HS-5 (cell line): Measurements from ENCODE around the gene SLIT3.
A peak's percentile ranks its signal among the peaks of the same experiment; 100 is the strongest.
"Not testable (repeated sequence)": the region's sequence is repeated elsewhere in the genome, so short reads cannot be mapped to it uniquely, and the experiment has no call there.

Experiments
- DNase-seq: peaks from one replicate; pipeline ENCODE4 v3.0.0-alpha.2; 2012; ENCODE audit warnings: low read depth

The SLIT3 gene

GRCh38 chr5:169219351-169219750 lies 81.6 kb downstream of the SLIT3 start:
- no peak for DNase-seq

- no peak for DNase-seq
These were observed 82.1 kb downstream of the SLIT3 start for GRCh38 chr5:169218861-169219260.

DNA sequence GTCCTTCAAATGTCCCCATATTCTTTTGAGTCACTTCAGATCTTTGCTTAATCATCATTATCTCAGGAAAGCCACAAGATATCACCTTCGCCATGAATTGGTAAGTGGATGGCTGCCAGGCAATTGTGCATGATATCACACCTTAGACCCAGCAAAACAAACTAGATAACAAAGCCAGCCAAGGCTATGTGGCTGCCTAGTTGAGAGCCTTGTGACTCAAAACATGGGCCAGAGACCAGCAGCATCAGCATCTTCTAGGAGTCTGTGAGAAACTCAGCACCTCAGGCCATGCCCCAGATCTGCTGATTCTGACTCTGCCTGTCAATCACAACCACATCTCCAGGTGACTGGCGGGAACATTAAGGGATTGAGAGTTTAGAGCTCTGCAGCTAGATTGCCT lies 82.8 kb downstream of the SLIT3 start:
- no peak for DNase-seq

- DNase-seq, result no peak
These were observed 84.1 kb downstream of the SLIT3 start for GRCh38 chr5:169216866-169217265.

- DNase-seq, result peak; percentile 16
These were observed 87.5 kb downstream of the SLIT3 start for GRCh38 chr5:169213479-169213878.

DNA sequence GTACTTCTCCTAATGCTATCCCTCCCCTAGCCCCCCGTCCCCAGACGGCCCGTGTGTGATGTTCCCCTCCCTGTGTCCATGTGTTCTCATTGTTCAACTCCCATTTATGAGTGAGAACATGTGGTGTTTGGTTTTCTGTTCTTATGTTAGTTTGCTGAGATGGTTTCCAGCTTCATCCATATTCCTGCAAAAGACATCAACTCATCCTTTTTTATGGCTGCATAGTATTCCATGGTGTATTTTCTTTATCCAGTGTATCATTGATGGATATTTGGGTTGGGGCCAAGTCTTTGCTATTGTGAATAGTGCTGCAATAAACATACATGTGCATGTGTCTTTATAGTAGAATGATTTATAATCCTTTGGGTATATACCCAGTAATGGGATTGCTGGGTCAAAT lies 89.2 kb downstream of the SLIT3 start:
- DNase-seq, result not testable (repeated sequence)

DNA sequence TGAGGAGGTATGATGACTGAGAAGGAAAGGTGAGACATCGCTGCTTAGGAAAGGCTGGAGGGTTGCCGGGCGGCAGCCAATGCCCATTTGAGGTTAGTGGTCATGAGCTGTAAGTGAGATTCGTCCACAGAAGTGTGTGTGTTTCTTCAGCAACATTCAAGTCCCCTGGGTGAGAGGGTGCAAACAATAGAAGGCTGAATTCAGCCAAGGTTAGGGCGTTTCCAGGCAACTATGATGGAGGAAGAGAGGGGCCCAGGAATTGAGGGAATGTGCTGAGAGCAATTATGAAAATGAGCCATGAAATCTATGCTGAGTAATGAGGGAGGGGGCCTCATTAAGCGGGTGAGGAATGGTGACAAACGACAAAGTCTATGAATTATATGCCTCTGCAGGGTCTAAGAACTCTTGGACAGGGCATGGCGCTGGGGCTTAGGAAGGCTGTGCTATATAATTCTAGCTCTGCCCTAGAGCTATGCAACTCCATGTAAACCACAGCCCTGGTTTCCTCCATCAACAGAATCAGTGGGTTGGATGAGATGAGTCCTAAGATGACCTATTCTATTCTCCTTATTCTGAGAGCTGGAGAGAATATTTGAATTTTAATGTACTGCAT lies 96.0 kb downstream of the SLIT3 start:
- DNase-seq, result no peak

DNA sequence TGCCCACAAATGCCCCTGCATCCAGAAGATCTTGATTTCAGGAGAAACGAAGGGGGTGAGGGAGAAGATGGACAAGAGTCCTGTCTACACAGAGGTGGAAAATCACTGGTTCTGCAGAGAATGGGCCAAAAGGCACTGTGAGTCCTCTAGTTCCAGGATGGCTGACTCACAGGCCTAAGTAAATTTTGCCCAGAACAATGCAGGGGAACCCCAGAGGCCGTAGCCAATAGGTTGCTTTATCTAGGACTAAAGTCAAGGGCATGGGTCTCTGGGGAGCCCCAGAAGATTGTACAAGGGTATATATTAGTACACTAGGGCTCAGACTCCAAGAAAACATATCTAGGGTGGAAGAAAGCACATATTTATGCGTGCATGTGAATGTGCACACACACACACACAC lies 98.0 kb downstream of the SLIT3 start:
- no peak for DNase-seq

DNA sequence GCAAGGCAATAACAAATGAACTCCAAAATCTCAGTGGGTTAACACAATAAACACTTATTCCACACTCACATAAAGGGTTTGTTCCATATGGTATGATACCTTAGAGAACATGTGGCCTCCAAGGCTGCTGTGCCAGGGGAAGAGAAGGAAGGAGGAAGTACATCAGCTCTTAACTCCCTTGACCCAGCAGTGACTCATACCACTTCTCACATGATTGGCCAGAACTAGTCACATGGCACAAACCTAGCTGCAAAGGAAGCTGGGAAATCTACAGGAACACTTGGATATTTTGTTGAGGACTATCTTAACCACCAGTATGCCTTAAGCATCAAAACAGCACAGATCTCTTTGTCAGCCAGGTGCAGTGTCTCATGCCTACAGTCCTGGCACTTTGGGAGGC lies 99.3 kb downstream of the SLIT3 start:
- DNase-seq, result no peak

GRCh38 chr5:169200125-169200778 lies 100.7 kb downstream of the SLIT3 start:
- no peak for DNase-seq

DNA sequence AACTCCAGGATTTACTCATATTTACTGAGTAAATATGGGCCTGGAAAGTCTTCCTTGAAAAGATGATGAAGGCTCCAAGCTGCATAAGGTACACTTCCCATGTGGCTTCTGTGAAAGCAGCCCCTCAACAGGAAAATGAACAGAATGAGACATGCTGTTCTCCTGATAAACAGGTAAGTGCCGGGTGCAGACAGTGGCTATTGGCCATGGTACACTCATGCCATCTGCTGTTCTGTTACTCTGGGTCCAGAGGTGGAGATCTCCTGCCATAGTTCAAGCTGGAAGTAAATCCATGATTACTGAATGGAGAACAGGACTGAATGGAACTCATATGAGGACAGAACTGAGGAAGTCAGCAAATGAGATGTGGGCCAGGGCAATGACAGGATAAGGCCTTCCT lies 103.6 kb downstream of the SLIT3 start:
- no peak for DNase-seq

DNA sequence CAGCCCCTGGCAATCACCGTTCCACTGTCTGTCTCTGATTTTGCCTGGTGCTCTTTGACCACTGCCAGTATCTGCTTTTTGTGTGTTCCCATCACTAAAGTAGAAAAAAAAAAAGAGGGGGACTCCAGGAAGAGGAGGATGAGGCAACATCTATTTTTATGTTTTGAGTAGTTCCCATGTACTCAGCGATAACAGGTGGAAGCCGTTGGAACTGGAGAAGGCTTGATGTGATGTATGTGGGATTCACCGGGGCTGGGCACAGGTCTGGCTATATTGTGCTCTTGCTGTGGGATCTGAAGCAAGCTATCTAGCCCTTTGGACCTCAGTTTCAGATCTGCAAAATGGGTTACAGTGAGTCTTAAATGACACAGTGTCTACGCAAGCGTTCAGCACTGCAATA lies 104.9 kb downstream of the SLIT3 start:
- no peak for DNase-seq

DNA sequence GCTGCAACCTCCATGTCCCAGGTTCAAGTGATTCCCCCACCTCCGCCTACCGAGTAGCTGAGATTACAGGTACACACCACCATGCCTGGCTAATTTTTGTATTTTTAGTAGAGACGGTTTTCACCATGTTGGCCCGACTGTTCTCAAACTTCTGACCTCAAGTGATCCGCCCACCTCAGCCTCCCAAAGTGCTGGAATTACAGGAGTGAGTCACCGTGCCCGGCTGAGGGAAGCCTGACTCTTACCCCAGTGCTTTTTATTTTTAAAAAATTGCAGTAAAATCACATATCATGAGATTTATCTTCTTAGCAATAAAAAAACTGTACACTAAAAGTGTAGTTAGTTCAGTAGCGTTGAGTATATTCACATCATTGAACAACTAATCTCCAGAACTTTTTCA lies 105.3 kb downstream of the SLIT3 start:
- DNase-seq, result no peak

DNA sequence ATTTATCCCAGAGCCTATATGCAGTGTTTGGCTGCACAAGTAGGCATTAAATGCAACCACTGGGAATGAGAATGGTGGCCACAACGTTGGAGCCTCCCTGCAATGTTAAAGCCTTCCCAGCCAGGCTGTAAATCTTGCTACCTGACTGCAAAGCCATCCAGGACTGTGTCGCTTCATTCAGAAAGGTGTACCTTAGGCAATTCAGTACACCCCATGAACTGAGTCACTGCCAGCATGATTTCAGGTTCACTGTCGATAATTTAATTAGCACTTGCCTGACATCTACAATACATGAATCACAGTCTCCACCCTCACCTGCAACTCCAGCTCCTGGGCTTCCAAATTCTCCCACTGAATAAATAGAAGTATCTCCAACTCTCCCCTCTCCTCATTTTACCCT lies 108.4 kb downstream of the SLIT3 start:
- no peak for DNase-seq

- no peak for DNase-seq
These were observed 110.1 kb downstream of the SLIT3 start for GRCh38 chr5:169190849-169191248.

GRCh38 chr5:169185626-169186025 lies 115.3 kb downstream of the SLIT3 start:
- no peak for DNase-seq

- DNase-seq, result no peak
These were observed 117.4 kb downstream of the SLIT3 start for GRCh38 chr5:169183576-169183975.

DNA sequence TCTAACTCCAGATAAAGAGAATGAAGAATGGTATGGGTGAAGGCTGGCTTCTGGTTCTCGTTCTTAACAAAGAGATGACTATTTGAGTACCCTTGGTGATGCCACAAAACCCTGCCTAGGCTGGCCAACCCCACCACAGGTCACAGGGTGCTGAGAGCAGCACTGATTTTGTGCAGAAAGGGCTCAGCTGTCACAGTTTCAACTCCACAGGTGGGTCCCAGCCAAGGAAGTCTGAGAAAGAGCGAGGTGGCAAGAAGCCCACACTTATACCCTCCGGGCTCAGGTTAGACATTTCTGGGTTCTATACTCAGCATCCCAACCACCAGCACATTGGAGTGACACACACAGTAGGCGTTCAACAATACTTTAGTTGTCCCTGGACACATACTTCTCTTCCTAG lies 118.1 kb downstream of the SLIT3 start:
- DNase-seq, result no peak

DNA sequence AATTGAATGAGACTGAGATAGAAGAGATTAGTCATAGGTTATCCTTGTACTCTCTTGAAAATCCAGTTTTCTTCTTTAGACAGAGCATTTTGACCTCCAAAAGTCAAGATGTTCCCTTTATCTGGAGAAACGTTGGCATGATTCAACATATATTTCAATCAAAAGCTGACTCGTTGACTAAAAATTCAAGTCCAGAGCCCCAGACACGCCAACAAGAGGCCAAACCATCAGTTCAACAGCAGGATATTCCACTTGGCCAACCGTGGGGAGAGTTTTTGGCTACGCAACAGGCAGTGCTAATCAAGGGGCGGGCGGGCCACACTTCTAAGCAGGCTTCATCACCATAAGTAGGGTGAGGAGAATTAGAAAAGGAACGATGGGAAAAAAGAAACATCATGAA lies 119.1 kb downstream of the SLIT3 start:
- DNase-seq, result peak; percentile 51

GRCh38 chr5:169178754-169179153 lies 122.2 kb downstream of the SLIT3 start:
- DNase-seq, result no peak

GRCh38 chr5:169178274-169178673 lies 122.7 kb downstream of the SLIT3 start:
- DNase-seq, result no peak

- no peak for DNase-seq
These were observed 123.9 kb downstream of the SLIT3 start for GRCh38 chr5:169176709-169177694.

GRCh38 chr5:169175733-169176132 lies 125.2 kb downstream of the SLIT3 start:
- DNase-seq, result no peak
